Measurements from ENCODE around the gene CYTH2. TPM values are rescaled to one million over a fixed set of nuclear protein-coding genes. Genes with fewer than 3 reads are reported as not detected.
A peak's percentile ranks its signal among the peaks of the same experiment; 100 is the strongest.

Gene CYTH2
- total RNA-seq, 3 donors from 2014 or later (not counting 1 experiment from before 2014, with no cell fraction given), result 38.5 to 44.1 (median 39.2) TPM

- Histone ChIP-seq H3K36me3 (ENCODE audit: control insufficient read depth, insufficient read depth, low read length) (peaks cover 7% of the 10 kb centered on the region), H3K4me1 (ENCODE audit: control insufficient read depth, insufficient read depth, low read length) (peaks cover 19% of the 10 kb centered on the region), H3K27me3 (ENCODE audit: control insufficient read depth, insufficient read depth, low read length) (no peaks in the 10 kb centered on the region), H3K4me3 (ENCODE audit: low read length) (peak overlapping the region; percentile 39), H3K27ac (ENCODE audit: low read length) (peak overlapping the region; percentile 49), H3K9me3 (ENCODE audit: control insufficient read depth, insufficient read depth, low read length) (no peaks in the 10 kb centered on the region)
- H3K4me1 Mint-ChIP-seq, result peaks cover 9 to 22% of the 10 kb centered on the region in 2 donors
- DNase-seq (peak in 1 of 2 donors; percentile 59), ATAC-seq (peak; percentile 67 to 69 (median 69))
- peak overlapping the region; percentile 87 for H3K4me3 Mint-ChIP-seq
- H3K27ac Mint-ChIP-seq, result peak overlapping the region; percentile 67 to 91
- intact Hi-C loops (cut with micrococcal nuclease), result no loop called here
- peaks cover 0 to 4% of the 10 kb centered on the region in 2 donors for H3K27me3 Mint-ChIP-seq (ENCODE audit: low read depth in 2 of 2)
- no peak for TF ChIP-seq CTCF (IDR thresholded peaks at IDR 0.05)
- no peaks in the 10 kb centered on the region for H3K36me3 Mint-ChIP-seq
- H3K9me3 Mint-ChIP-seq, result no peaks in the 10 kb centered on the region
- 28% methylated on average over 32 of the region's 32 CpGs for WGBS (ENCODE audit: insufficient coverage)
Measured at GRCh38 chr19:48480183-48480557, 11.0 kb downstream of the CYTH2 start.

- Mint-ChIP-seq H3K9me3 (no peaks in the 10 kb centered on the region), H3K4me1 (peaks cover 9 to 16% of the 10 kb centered on the region in 2 donors), H3K27me3 (ENCODE audit: low read depth in 2 of 2) (peaks cover 0 to 4% of the 10 kb centered on the region in 2 donors), H3K36me3 (no peaks in the 10 kb centered on the region), H3K4me3 (peak overlapping the region; percentile 87), H3K27ac (peak overlapping the region; percentile 67 to 91)
- intact Hi-C loops (cut with micrococcal nuclease), result no loop called here
- Histone ChIP-seq H3K27me3 (ENCODE audit: control insufficient read depth, insufficient read depth, low read length) (no peaks in the 10 kb centered on the region), H3K36me3 (ENCODE audit: control insufficient read depth, insufficient read depth, low read length) (peaks cover under 1% of the 10 kb centered on the region), H3K4me3 (ENCODE audit: low read length) (peak overlapping the region; percentile 39), H3K27ac (ENCODE audit: low read length) (peak overlapping the region; percentile 49), H3K9me3 (ENCODE audit: control insufficient read depth, insufficient read depth, low read length) (no peaks in the 10 kb centered on the region), H3K4me1 (ENCODE audit: control insufficient read depth, insufficient read depth, low read length) (peaks cover 18% of the 10 kb centered on the region)
- DNase-seq, result peak; percentile 52 to 76
- no peak for TF ChIP-seq CTCF (IDR thresholded peaks at IDR 0.05)
- ATAC-seq, result peak; percentile 84 to 89 (median 86)
- 6% methylated on average over 43 of the region's 52 CpGs for WGBS (ENCODE audit: insufficient coverage)
Measured at GRCh38 chr19:48480558-48481500, 11.7 kb downstream of the CYTH2 start.

DNA sequence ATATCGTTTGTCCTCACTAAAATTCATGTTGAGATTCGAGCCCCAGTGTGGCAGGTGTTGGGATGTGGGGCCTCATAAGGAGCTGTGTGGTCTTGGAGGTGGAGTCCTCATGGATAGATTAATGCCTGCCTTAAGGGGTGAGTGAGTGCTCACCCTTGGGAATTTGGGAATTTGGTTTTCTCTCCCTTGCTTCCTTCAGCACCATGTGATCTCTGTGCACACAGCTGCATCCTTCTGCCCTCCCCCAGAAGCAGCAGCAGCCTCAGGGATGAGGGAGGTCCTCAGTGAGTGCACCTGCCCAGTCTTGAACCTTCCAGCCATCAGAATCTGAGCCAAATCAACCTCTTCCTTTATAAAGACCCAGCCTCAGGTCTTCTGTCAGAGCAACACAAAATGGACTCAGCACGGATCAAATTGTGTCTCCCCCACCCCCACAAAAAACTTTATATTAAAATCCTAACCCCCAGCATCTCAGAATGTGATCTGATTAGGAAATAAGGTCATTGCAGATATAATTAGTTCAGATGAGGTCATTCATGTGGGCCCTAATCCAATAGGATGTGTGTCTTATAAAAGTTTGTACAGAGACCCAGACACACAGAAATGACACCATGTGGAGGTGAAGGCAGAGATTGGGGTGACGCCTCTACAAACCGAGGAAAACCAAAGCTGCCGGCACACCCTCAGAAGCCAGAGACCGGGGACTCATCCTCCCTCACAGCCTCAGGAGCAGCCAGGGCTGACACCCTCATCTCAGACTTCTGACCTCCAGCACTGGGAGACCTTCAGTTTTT, 12.9 kb downstream of the CYTH2 start:
- H3K36me3 ChIP-seq (ENCODE audit: control insufficient read depth, insufficient read depth, low read length), result no peaks in the 10 kb centered on the region
- no peaks in the 10 kb centered on the region for H3K9me3 ChIP-seq (ENCODE audit: control insufficient read depth, insufficient read depth, low read length)
- H3K4me1 ChIP-seq (ENCODE audit: control insufficient read depth, insufficient read depth, low read length), result peaks cover 18% of the 10 kb centered on the region
- Mint-ChIP-seq H3K36me3 (no peaks in the 10 kb centered on the region), H3K9me3 (no peaks in the 10 kb centered on the region), H3K27ac (no peak overlapping the region), H3K27me3 (ENCODE audit: low read depth in 2 of 2) (peaks cover 0 to 4% of the 10 kb centered on the region in 2 donors), H3K4me3 (peak overlapping the region; percentile 50), H3K4me1 (peaks cover 9 to 14% of the 10 kb centered on the region in 2 donors)
- WGBS (ENCODE audit: insufficient coverage), result 90% methylated on average over 7 of the region's 7 CpGs
- DNase-seq (no peak), ATAC-seq (no peak)
- no peak overlapping the region for H3K27ac ChIP-seq (ENCODE audit: low read length)
- no peak overlapping the region for H3K4me3 ChIP-seq (ENCODE audit: low read length)
- intact Hi-C loops (cut with micrococcal nuclease), result no loop called here
- no peaks in the 10 kb centered on the region for H3K27me3 ChIP-seq (ENCODE audit: control insufficient read depth, insufficient read depth, low read length)
- TF ChIP-seq CTCF (IDR thresholded peaks at IDR 0.05), result no peak
